ENCODE data around the gene RPAP3. TPM values are rescaled to one million over a fixed set of nuclear protein-coding genes. Genes with fewer than 3 reads are reported as not detected.

RPAP3 gene
- total RNA-seq, 1 experiment from 2014 or later = 22.1 TPM

- Histone ChIP-seq H3K9ac (ENCODE audit: low read length) (no peak overlapping the region), H3K27ac (ENCODE audit: low read length) (no peak overlapping the region), H3K4me1 (ENCODE audit: insufficient read depth, low read length) (peaks cover 7% of the 10 kb centered on the region; the same call in 1 of the 2 replicates), H3K4me3 (ENCODE audit: low read length) (no peak overlapping the region), H3K79me2 (ENCODE audit: low read length) (no peaks in the 10 kb centered on the region), H3K9me2 (replicated peaks; ENCODE audit: low read length) (no peaks in the 10 kb centered on the region), H3F3A (ENCODE audit: low read length, unreplicated experiment) (no peaks in the 10 kb centered on the region), H3K27me3 (ENCODE audit: low read length) (no peaks in the 10 kb centered on the region), H3K9me3 (ENCODE audit: low read length) (no peaks in the 10 kb centered on the region), H4K20me1 (ENCODE audit: low read length) (no peaks in the 10 kb centered on the region), H2AFZ (ENCODE audit: low read length) (no peak overlapping the region), H3K36me3 (ENCODE audit: low read depth, low read length) (no peaks in the 10 kb centered on the region), H3K4me2 (ENCODE audit: low read length) (no peak overlapping the region)
- TF ChIP-seq EZH2 (IDR thresholded peaks at IDR 0.05; ENCODE audit: low read length, unreplicated experiment) = no peak
- no peak for TF ChIP-seq CTCF (conservative IDR thresholded peaks at IDR 0.05; ENCODE audit: low read depth, low read length)
- no peak for TF ChIP-seq EZH2phosphoT487 (IDR thresholded peaks at IDR 0.05; ENCODE audit: borderline replicate concordance, low read length)
- ChIA-PET POLR2A (ENCODE audit: unreplicated experiment) (no interaction called here), CTCF (interaction anchor here (0.7 kb wide), 1 partner anchor 196 kb away, joined by 5 read pairs; no protein-coding TSS in a partner anchor)
- no peak for ATAC-seq
- intact Hi-C loops (cut with micrococcal nuclease) = no loop called here
- no TSS peak for BruUV-seq (replicated peaks)
- DNase-seq = no peak
Observed at GRCh38 chr12:47721431-47721973, 15.7 kb upstream of the RPAP3 start.

- Histone ChIP-seq H2AFZ (ENCODE audit: low read length) (no peak overlapping the region), H3K9me2 (replicated peaks; ENCODE audit: low read length) (no peaks in the 10 kb centered on the region), H4K20me1 (ENCODE audit: low read length) (no peaks in the 10 kb centered on the region), H3K4me3 (ENCODE audit: low read length) (no peak overlapping the region), H3K4me2 (ENCODE audit: low read length) (no peak overlapping the region), H3K27me3 (ENCODE audit: low read length) (no peaks in the 10 kb centered on the region), H3K27ac (ENCODE audit: low read length) (no peak overlapping the region), H3K36me3 (ENCODE audit: low read depth, low read length) (no peaks in the 10 kb centered on the region), H3K4me1 (ENCODE audit: insufficient read depth, low read length) (peaks cover 13% of the 10 kb centered on the region; the same call in 1 of the 2 replicates), H3K9me3 (ENCODE audit: low read length) (no peaks in the 10 kb centered on the region), H3K79me2 (ENCODE audit: low read length) (no peaks in the 10 kb centered on the region), H3K9ac (ENCODE audit: low read length) (no peak overlapping the region), H3F3A (ENCODE audit: low read length, unreplicated experiment) (no peaks in the 10 kb centered on the region)
- no peak for ATAC-seq
- DNase-seq = no peak
- CTCF ChIA-PET = no interaction called here
- intact Hi-C loops (cut with micrococcal nuclease) = no loop called here
- TF ChIP-seq EZH2phosphoT487 (IDR thresholded peaks at IDR 0.05; ENCODE audit: borderline replicate concordance, low read length) (no peak), EZH2 (IDR thresholded peaks at IDR 0.05; ENCODE audit: low read length, unreplicated experiment) (no peak), CTCF (conservative IDR thresholded peaks at IDR 0.05; ENCODE audit: low read depth, low read length) (no peak)
- BruUV-seq (replicated peaks) = no TSS peak
- POLR2A ChIA-PET (ENCODE audit: unreplicated experiment) = no interaction called here
Observed at GRCh38 chr12:47718531-47718930, 12.7 kb upstream of the RPAP3 start.

GRCh38 chr12:47717443-47718193 lies 11.8 kb upstream of the RPAP3 start:
- H3K4me1 ChIP-seq (ENCODE audit: insufficient read depth, low read length) = peaks cover 13% of the 10 kb centered on the region; the same call in 1 of the 2 replicates
- ChIA-PET POLR2A (ENCODE audit: unreplicated experiment) (no interaction called here), CTCF (no interaction called here)
- no peaks in the 10 kb centered on the region for H3K9me2 ChIP-seq (replicated peaks; ENCODE audit: low read length)
- peak; percentile 78 for TF ChIP-seq CTCF (conservative IDR thresholded peaks at IDR 0.05; ENCODE audit: low read depth, low read length)
- no peak for TF ChIP-seq EZH2 (IDR thresholded peaks at IDR 0.05; ENCODE audit: low read length, unreplicated experiment)
- TF ChIP-seq EZH2phosphoT487 (IDR thresholded peaks at IDR 0.05; ENCODE audit: borderline replicate concordance, low read length) = no peak
- H3K4me2 ChIP-seq (ENCODE audit: low read length) = no peak overlapping the region
- BruUV-seq (replicated peaks) = no TSS peak
- no peaks in the 10 kb centered on the region for H3F3A ChIP-seq (ENCODE audit: low read length, unreplicated experiment)
- H3K79me2 ChIP-seq (ENCODE audit: low read length) = no peaks in the 10 kb centered on the region
- H3K27me3 ChIP-seq (ENCODE audit: low read length) = no peaks in the 10 kb centered on the region
- DNase-seq (peak; percentile 67), ATAC-seq (peak; percentile 82)
- H3K36me3 ChIP-seq (ENCODE audit: low read depth, low read length) = no peaks in the 10 kb centered on the region
- peak overlapping the region; percentile 52 for H2AFZ ChIP-seq (ENCODE audit: low read length)
- H3K4me3 ChIP-seq (ENCODE audit: low read length) = no peak overlapping the region
- intact Hi-C loops (cut with micrococcal nuclease) = no loop called here
- no peaks in the 10 kb centered on the region for H4K20me1 ChIP-seq (ENCODE audit: low read length)
- no peaks in the 10 kb centered on the region for H3K9me3 ChIP-seq (ENCODE audit: low read length)
- no peak overlapping the region for H3K9ac ChIP-seq (ENCODE audit: low read length)
- H3K27ac ChIP-seq (ENCODE audit: low read length) = no peak overlapping the region
